HepG2 (cell line): ENCODE data around the gene ENAH. TPM values are rescaled to one million over a fixed set of nuclear protein-coding genes. Genes with fewer than 3 reads are reported as not detected.

ENCODE experiments used
- CEBPG ChIP-seq: IDR thresholded peaks from 2 replicates; pipeline ENCODE4 v1.6.1; 2016
- FOXP1 ChIP-seq, 2 experiments: fragments of 450-650 bp in 1 of 2; IDR thresholded peaks; 2 replicates each; pipeline ENCODE4 v1.6.1; 2017 to 2018; ENCODE audit warnings: antibody characterized with exemption in 1 of 2
- HMGXB3 ChIP-seq: sonication (generic); formaldehyde crosslinking; IDR thresholded peaks from 2 replicates; pipeline ENCODE4 v1.4.0; 2020; ENCODE audit warnings: missing genetic modification reagents, borderline replicate concordance
- KLF16 ChIP-seq, 2 experiments: sonication (generic) in 1 of 2; formaldehyde crosslinking in 1 of 2; IDR thresholded peaks; 2 replicates each; pipeline versions ENCODE4 v1.6.1 to v1.8.0; 2016 to 2023; ENCODE audit warnings: missing genetic modification reagents in 2 of 2, missing compliant biosample characterization in 1 of 2
- MXD1 ChIP-seq: sonication (generic); formaldehyde crosslinking; IDR thresholded peaks from 2 replicates; pipeline ENCODE4 v1.4.0; 2020; ENCODE audit warnings: mild to moderate bottlenecking, missing genetic modification reagents
- NFYC ChIP-seq: IDR thresholded peaks from 2 replicates; pipeline ENCODE4 v1.6.1; 2016; ENCODE audit warnings: missing genetic modification reagents, missing compliant biosample characterization
- NKX3-1 ChIP-seq: sonication (generic); formaldehyde crosslinking; IDR thresholded peaks from 2 replicates; pipeline ENCODE4 v1.5.0; 2020; ENCODE audit warnings: missing genetic modification reagents
- PCBP1 ChIP-seq: fragments of 200-400 bp; formaldehyde crosslinking; IDR thresholded peaks from 2 replicates; pipeline ENCODE4 v1.6.1; 2017; ENCODE audit warnings: mild to moderate bottlenecking, low read depth, low read length, borderline replicate concordance
- SOX6 ChIP-seq, 2 experiments: fragments of 450-650 bp in 1 of 2; sonication (generic) in 1 of 2; formaldehyde crosslinking in 1 of 2; IDR thresholded peaks; 2 replicates each; pipeline versions ENCODE4 v1.4.0 to v1.6.1; 2017 to 2020; ENCODE audit warnings: antibody characterized with exemption in 1 of 2, mild to moderate bottlenecking in 1 of 2, missing genetic modification reagents in 1 of 2
- TEAD3 ChIP-seq: optimal IDR thresholded peaks from 2 replicates; pipeline ENCODE3; 2016; ENCODE audit warnings: borderline replicate concordance
- ZFP37 ChIP-seq: sonication (generic); formaldehyde crosslinking; IDR thresholded peaks from 2 replicates; pipeline ENCODE4 v1.4.0; 2020; ENCODE audit warnings: missing genetic modification reagents, borderline replicate concordance
- ZNF335 ChIP-seq: sonication (generic); formaldehyde crosslinking; IDR thresholded peaks from 2 replicates; pipeline ENCODE4 v1.4.0; 2020; ENCODE audit warnings: missing genetic modification reagents
- ZNF33B ChIP-seq: sonication (generic); formaldehyde crosslinking; IDR thresholded peaks from 2 replicates; pipeline ENCODE4 v1.5.1; 2020; ENCODE audit warnings: mild to moderate bottlenecking, missing genetic modification reagents
- ZNF431 ChIP-seq: sonication (generic); formaldehyde crosslinking; IDR thresholded peaks from 2 replicates; pipeline ENCODE4 v1.9.0; 2022; ENCODE audit warnings: missing genetic modification reagents, low read depth, mild to moderate bottlenecking, borderline replicate concordance
- ZNF773 ChIP-seq: sonication (generic); formaldehyde crosslinking; IDR thresholded peaks from 2 replicates; pipeline ENCODE4 v1.4.0; 2020; ENCODE audit warnings: missing genetic modification reagents, borderline replicate concordance
- polyA plus RNA-seq, 8 experiments: library from polyadenylated mRNA; depleted of rRNA in 3 of 8; stranded (reverse) in 7 of 8; unstranded in 1 of 8; fragments of >200 nt; fragmentation: Illumina TruSeq in 4 of 8; extraction: Trizol in 4 of 8; gene quantifications; 2 replicates each; pipeline versions ENCODE4 v1.2.1 to v1.2.3, GENCODE V29; 2011 to 2016; ENCODE audit warnings: low read depth in 4 of 8, missing spikeins in 1 of 8, mixed read lengths in 1 of 8; ENCODE audit not compliant: insufficient read depth in 1 of 8
- total RNA-seq, 5 experiments: library from RNA; depleted of rRNA; stranded (reverse); fragments of >200 nt; fragmentation: Illumina TruSeq; extraction: Trizol; gene quantifications; 2 replicates each; pipeline ENCODE4 v1.2.3, GENCODE V29; 2016; ENCODE audit warnings: low read depth in 1 of 5
- TF ChIP-seq, protein P1 (sequence below): sonication (generic); formaldehyde crosslinking; IDR thresholded peaks from 2 replicates; pipeline ENCODE4 v1.9.0; 2021; ENCODE audit warnings: missing genetic modification reagents, mild to moderate bottlenecking, borderline replicate concordance
- TF ChIP-seq, protein P2 (sequence below): sonication (generic); formaldehyde crosslinking; IDR thresholded peaks from 2 replicates; pipeline ENCODE4 v1.4.0; 2020; ENCODE audit warnings: missing genetic modification reagents

ENAH gene
- total and polyA plus RNA-seq, 2 of the 13 experiments (the other 11 are each of a cell fraction or from before 2014, with no cell fraction given) = 22.1 to 58.3 TPM

DNA sequence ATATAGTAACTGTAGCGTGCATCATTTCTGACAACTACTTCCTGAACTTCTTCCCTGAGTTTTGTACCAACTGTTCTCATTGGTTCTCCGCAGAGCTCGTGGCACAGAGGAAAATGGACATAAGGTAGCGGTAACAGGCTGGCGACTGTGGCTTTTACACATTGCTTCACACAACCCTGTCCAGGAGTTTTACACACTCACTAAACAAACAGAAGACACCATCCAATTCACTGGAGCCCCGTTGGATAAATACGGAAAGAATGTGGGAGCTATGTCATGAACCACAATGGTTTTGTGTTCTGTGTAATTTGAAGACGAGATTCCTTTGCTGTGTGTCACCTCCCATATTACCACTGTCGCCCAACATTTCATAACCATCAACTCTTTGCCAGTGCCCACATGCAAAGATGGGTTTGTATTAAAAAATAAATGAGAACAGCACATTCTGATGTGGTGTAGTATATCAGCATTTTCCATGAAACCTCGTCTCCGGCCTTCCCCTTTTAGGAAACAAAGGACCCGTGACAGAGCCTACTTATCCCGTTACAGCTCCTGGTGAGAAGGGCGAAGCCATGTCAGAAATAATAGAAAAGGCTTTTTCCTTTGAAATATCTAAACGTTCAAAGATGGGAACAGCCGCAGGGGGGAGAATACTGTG lies 47.4 kb upstream of the ENAH start (continued):
- no peak for TF ChIP-seq NKX3-1
- TF ChIP-seq, protein P1, sequence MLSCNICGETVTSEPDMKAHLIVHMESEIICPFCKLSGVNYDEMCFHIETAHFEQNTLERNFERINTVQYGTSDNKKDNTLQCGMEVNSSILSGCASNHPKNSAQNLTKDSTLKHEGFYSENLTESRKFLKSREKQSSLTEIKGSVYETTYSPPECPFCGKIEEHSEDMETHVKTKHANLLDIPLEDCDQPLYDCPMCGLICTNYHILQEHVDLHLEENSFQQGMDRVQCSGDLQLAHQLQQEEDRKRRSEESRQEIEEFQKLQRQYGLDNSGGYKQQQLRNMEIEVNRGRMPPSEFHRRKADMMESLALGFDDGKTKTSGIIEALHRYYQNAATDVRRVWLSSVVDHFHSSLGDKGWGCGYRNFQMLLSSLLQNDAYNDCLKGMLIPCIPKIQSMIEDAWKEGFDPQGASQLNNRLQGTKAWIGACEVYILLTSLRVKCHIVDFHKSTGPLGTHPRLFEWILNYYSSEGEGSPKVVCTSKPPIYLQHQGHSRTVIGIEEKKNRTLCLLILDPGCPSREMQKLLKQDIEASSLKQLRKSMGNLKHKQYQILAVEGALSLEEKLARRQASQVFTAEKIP (CRISPR knock-in tag) = no peak
- peak; percentile 41; the same call in 1 of the 2 replicates for TF ChIP-seq FOXP1 (IDR thresholded peaks at IDR 0.05)
- TF ChIP-seq FOXP1 (CRISPR knock-in tag; IDR thresholded peaks at IDR 0.05) = peak; percentile 66
- TF ChIP-seq ZNF431 (CRISPR knock-in tag) = no peak
- TF ChIP-seq SOX6 (IDR thresholded peaks at IDR 0.05) = no peak
- TF ChIP-seq SOX6 (CRISPR knock-in tag; IDR thresholded peaks at IDR 0.05) = peak; percentile 90
- TF ChIP-seq MXD1 (CRISPR knock-in tag) = no peak
- TF ChIP-seq ZNF773 (CRISPR knock-in tag) = no peak
- TF ChIP-seq ZNF33B (CRISPR knock-in tag) = no peak
- TF ChIP-seq PCBP1 = no peak
- no peak for TF ChIP-seq ZNF335 (CRISPR knock-in tag)
- TF ChIP-seq, protein P2, sequence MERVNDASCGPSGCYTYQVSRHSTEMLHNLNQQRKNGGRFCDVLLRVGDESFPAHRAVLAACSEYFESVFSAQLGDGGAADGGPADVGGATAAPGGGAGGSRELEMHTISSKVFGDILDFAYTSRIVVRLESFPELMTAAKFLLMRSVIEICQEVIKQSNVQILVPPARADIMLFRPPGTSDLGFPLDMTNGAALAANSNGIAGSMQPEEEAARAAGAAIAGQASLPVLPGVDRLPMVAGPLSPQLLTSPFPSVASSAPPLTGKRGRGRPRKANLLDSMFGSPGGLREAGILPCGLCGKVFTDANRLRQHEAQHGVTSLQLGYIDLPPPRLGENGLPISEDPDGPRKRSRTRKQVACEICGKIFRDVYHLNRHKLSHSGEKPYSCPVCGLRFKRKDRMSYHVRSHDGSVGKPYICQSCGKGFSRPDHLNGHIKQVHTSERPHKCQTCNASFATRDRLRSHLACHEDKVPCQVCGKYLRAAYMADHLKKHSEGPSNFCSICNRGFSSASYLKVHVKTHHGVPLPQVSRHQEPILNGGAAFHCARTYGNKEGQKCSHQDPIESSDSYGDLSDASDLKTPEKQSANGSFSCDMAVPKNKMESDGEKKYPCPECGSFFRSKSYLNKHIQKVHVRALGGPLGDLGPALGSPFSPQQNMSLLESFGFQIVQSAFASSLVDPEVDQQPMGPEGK (CRISPR knock-in tag) = 0 out of 2 replicates have a peak, but pooled peaks have one; percentile 42
- TF ChIP-seq HMGXB3 (CRISPR knock-in tag) = peak; percentile 57; the same call in 1 of the 2 replicates
- TF ChIP-seq ZFP37 = no peak
- TF ChIP-seq CEBPG (CRISPR knock-in tag) = peak; percentile 76
- peak; percentile 95 for TF ChIP-seq TEAD3 (CRISPR knock-in tag)
- TF ChIP-seq KLF16 (CRISPR knock-in tag; IDR thresholded peaks at IDR 0.05) = 0 out of 4 replicates have a peak, but pooled peaks of 1 of the 2 experiments have one; percentile 19
- peak; percentile 77 for TF ChIP-seq NFYC
